Tibial nerve (tissue), 3 donors: ENCODE results near the gene MCM3AP.

Experiments
- CTCF ChIP-seq, 5 experiments: fragments of 200-600 bp in 3 of 5; fragments of 450-650 bp in 2 of 5; sonication (generic) in 3 of 5; IDR thresholded peaks; one replicate each; pipeline ENCODE4 v1.5.1; 2016 to 2019; ENCODE audit warnings: antibody characterized with exemption in 5 of 5, mild to moderate bottlenecking in 3 of 5, moderate library complexity in 2 of 5
- POLR2A ChIP-seq, 2 donors: fragments of 450-650 bp; IDR thresholded peaks; one replicate each; pipeline ENCODE4 v1.6.1; 2017; ENCODE audit warnings: antibody characterized with exemption in 2 of 2, mild to moderate bottlenecking in 2 of 2, moderate library complexity in 2 of 2

GRCh38 chr21:46243960-46244361 lies 41.5 kb downstream of the MCM3AP start:
- no peak for TF ChIP-seq CTCF (IDR thresholded peaks at IDR 0.05)
- no peak for TF ChIP-seq POLR2A (IDR thresholded peaks at IDR 0.05)
